ENCODE measurements around the gene CBX7.

The CBX7 gene

GRCh38 chr22:39152511-39153219, at the start of gene CBX7:
TSS of gene CBX7 (minus strand) at chr22:39152680. CDS start at chr22:39152444, 236 bp downstream.
- Histone ChIP-seq H3K27ac (peak within 1 kb of the TSS; percentile 96 to 99), H3K4me3 (peak within 1 kb of the TSS; percentile 98)
- no peak for TF ChIP-seq CTCF (IDR thresholded peaks at IDR 0.05)
- DNase-seq (ENCODE audit: low spot score) = peak; percentile 97

- Histone ChIP-seq H3K27ac (no peak overlapping the region), H3K4me3 (no peak overlapping the region)
- DNase-seq (ENCODE audit: low spot score) = no peak
- TF ChIP-seq CTCF (IDR thresholded peaks at IDR 0.05) = no peak
Measured at GRCh38 chr22:39197578-39197977, 45.1 kb upstream of the CBX7 start.

- TF ChIP-seq CTCF (IDR thresholded peaks at IDR 0.05) = no peak
- Histone ChIP-seq H3K4me3 (no peak overlapping the region), H3K27ac (no peak overlapping the region)
- no peak for DNase-seq (ENCODE audit: low spot score)
Measured at GRCh38 chr22:39194098-39194497, 41.6 kb upstream of the CBX7 start.

- DNase-seq (ENCODE audit: low spot score) = peak; percentile 36
- H3K27ac ChIP-seq = no peak overlapping the region
- no peak overlapping the region for H3K4me3 ChIP-seq
- no peak for TF ChIP-seq CTCF (IDR thresholded peaks at IDR 0.05)
Measured at GRCh38 chr22:39188809-39189208, 36.3 kb upstream of the CBX7 start.

- Histone ChIP-seq H3K27ac (peak overlapping the region; percentile 39 to 72), H3K4me3 (no peak overlapping the region)
- no peak for TF ChIP-seq CTCF (IDR thresholded peaks at IDR 0.05)
- peak; percentile 79 for DNase-seq (ENCODE audit: low spot score)
Measured at GRCh38 chr22:39185601-39186012, 33.1 kb upstream of the CBX7 start.

- H3K27ac ChIP-seq = peak overlapping the region; percentile 39 to 72
- DNase-seq (ENCODE audit: low spot score) = peak; percentile 70
- TF ChIP-seq CTCF (IDR thresholded peaks at IDR 0.05) = no peak
- H3K4me3 ChIP-seq = no peak overlapping the region
Measured at GRCh38 chr22:39184586-39185577, 32.4 kb upstream of the CBX7 start.
